HG03066 (cell line): ENCODE results near the gene GRID2.

Source experiments
- ATAC-seq: cut with Tn5 transposase; IDR thresholded peaks from one replicate; pipeline ENCODE4 v1.9.1; 2021; ENCODE audit warnings: low read depth; ENCODE audit not compliant: unreplicated experiment

Gene GRID2

GRCh38 chr4:93168053-93168452, 864.3 kb downstream of the GRID2 start:
- ATAC-seq = no peak

- no peak for ATAC-seq
These were observed 866.2 kb downstream of the GRID2 start for GRCh38 chr4:93169966-93170365.

GRCh38 chr4:93174598-93174997, 870.8 kb downstream of the GRID2 start:
- no peak for ATAC-seq

- no peak for ATAC-seq
These were observed 874.5 kb downstream of the GRID2 start for GRCh38 chr4:93178279-93178678.

- ATAC-seq = no peak
These were observed 875.3 kb downstream of the GRID2 start for GRCh38 chr4:93179044-93179443.

GRCh38 chr4:93182722-93183121, 879.0 kb downstream of the GRID2 start:
- no peak for ATAC-seq

- ATAC-seq = no peak
These were observed 879.8 kb downstream of the GRID2 start for GRCh38 chr4:93183576-93183975.

GRCh38 chr4:93184053-93184452, 880.3 kb downstream of the GRID2 start:
- no peak for ATAC-seq

- ATAC-seq = no peak
These were observed 883.1 kb downstream of the GRID2 start for GRCh38 chr4:93186846-93187245.

- ATAC-seq = no peak
These were observed 883.7 kb downstream of the GRID2 start for GRCh38 chr4:93187466-93187865.

- ATAC-seq = no peak
These were observed 884.1 kb downstream of the GRID2 start for GRCh38 chr4:93187892-93188291.

GRCh38 chr4:93199492-93199891, 895.7 kb downstream of the GRID2 start:
- no peak for ATAC-seq

GRCh38 chr4:93201471-93202096, 897.8 kb downstream of the GRID2 start:
- ATAC-seq = no peak

GRCh38 chr4:93203708-93204107, 899.9 kb downstream of the GRID2 start:
- ATAC-seq = no peak

GRCh38 chr4:93212250-93212649, 908.5 kb downstream of the GRID2 start:
- no peak for ATAC-seq

GRCh38 chr4:93216646-93217045, 912.9 kb downstream of the GRID2 start:
- no peak for ATAC-seq

GRCh38 chr4:93217431-93217830, 913.7 kb downstream of the GRID2 start:
- no peak for ATAC-seq

- ATAC-seq = no peak
These were observed 918.0 kb downstream of the GRID2 start for GRCh38 chr4:93221771-93222170.

- no peak for ATAC-seq
These were observed 924.3 kb downstream of the GRID2 start for GRCh38 chr4:93228021-93228420.

- ATAC-seq = no peak
These were observed 929.1 kb downstream of the GRID2 start for GRCh38 chr4:93232883-93233282.

GRCh38 chr4:93237521-93237920, 933.8 kb downstream of the GRID2 start:
- ATAC-seq = no peak

GRCh38 chr4:93243262-93243661, 939.5 kb downstream of the GRID2 start:
- no peak for ATAC-seq

- no peak for ATAC-seq
These were observed 957.4 kb downstream of the GRID2 start for GRCh38 chr4:93261207-93261606.
